ENCODE results near the gene EEF2K.

Gene EEF2K

GRCh38 chr16:22326771-22327445, 120.8 kb downstream of the EEF2K start:
- H3K4me3 ChIP-seq (ENCODE audit: low read length): no peak overlapping the region
- DNase-seq (ENCODE audit: low read depth): no peak
- no peak for TF ChIP-seq CTCF (conservative IDR thresholded peaks at IDR 0.05; ENCODE audit: low read depth, low read length)

GRCh38 chr16:22327446-22327775, 121.3 kb downstream of the EEF2K start:
- DNase-seq (ENCODE audit: low read depth): no peak
- no peak overlapping the region for H3K4me3 ChIP-seq (ENCODE audit: low read length)
- no peak for TF ChIP-seq CTCF (conservative IDR thresholded peaks at IDR 0.05; ENCODE audit: low read depth, low read length)

GRCh38 chr16:22328081-22328725, 122.1 kb downstream of the EEF2K start:
- no peak overlapping the region for H3K4me3 ChIP-seq (ENCODE audit: low read length)
- DNase-seq (ENCODE audit: low read depth): no peak
- TF ChIP-seq CTCF (conservative IDR thresholded peaks at IDR 0.05; ENCODE audit: low read depth, low read length): no peak

DNA sequence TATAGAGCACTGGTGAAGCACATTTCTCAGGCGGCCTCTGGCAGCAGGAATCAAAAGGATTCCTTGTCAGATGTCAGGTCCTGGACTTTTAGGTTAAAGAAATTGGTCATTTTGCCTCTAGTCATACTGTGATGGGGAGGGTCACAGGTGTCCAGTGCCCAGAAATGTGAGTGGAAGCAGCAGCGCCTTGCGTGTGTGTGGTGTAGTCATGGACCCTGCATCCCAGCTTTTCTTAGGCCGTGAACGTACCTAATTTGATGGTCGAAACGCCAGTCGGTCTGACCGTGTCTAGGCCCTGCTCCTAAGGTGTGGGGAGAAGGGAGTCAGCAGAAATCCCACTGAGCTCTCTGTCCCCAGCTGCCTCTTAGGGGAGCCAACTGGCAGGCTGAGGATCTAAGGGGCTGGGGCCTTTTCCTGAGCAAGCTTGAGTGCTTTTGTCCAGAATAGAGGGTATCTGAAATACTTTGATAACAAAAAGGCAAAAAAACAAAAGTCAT, 123.2 kb downstream of the EEF2K start:
- no peak overlapping the region for H3K4me3 ChIP-seq (ENCODE audit: low read length)
- TF ChIP-seq CTCF (conservative IDR thresholded peaks at IDR 0.05; ENCODE audit: low read depth, low read length): no peak
- DNase-seq (ENCODE audit: low read depth): no peak

GRCh38 chr16:22330326-22330725, 124.2 kb downstream of the EEF2K start:
- no peak for DNase-seq (ENCODE audit: low read depth)
- TF ChIP-seq CTCF (conservative IDR thresholded peaks at IDR 0.05; ENCODE audit: low read depth, low read length): no peak
- H3K4me3 ChIP-seq (ENCODE audit: low read length): no peak overlapping the region

DNA sequence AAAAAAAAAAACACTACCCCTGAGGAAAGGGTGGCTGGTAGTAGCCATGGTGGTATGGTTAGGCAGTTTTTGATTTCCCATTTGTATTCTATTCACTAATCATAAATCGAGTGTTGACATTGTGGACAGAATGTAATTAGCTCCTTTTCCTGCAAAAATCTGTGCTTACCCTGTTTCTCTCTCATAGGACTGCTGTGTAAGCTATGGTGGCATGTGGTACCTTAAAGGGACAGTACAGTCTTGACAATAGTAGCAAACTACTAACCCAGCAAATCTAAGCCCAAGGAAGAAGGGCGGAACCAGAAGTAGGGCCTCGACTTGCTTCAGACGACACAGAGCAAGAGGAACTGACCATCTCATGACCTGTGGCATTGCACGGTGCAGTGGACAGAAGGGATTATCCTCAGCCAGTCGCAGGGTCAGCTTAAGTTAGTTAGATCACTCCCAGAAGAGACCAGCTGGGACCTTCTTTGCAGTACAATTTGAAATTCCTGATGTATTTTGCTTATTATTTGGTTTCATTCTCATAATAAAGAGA, 127.4 kb downstream of the EEF2K start:
- no peak for TF ChIP-seq CTCF (conservative IDR thresholded peaks at IDR 0.05; ENCODE audit: low read depth, low read length)
- H3K4me3 ChIP-seq (ENCODE audit: low read length): no peak overlapping the region
- peak; percentile 37 for DNase-seq (ENCODE audit: low read depth)
